DND-41 (cell line): ENCODE data around the gene B4GALT6.
A peak's percentile ranks its signal among the peaks of the same experiment; 100 is the strongest.

Source experiments
- ATAC-seq: fragments of 200-7000 bp; cut with Tn5 transposase; 3 replicates; pipeline ENCODE4 v1.9.1; 2021; ENCODE audit warnings: low read depth; ENCODE audit not compliant: insufficient read depth
- DNase-seq: peaks from one replicate; pipeline ENCODE4 v3.0.0-alpha.2; 2020
- H2AFZ ChIP-seq: 2 replicates; pipeline ENCODE4 v1.6.0; 2012; ENCODE audit warnings: low read depth, low read length
- H3K27ac ChIP-seq: 2 replicates; pipeline ENCODE4 v1.5.1; 2012; ENCODE audit warnings: low read length, inconsistent platforms
- H3K27me3 ChIP-seq: fragments of 200-600 bp; sonication (generic); 2 replicates; pipeline ENCODE4 v1.6.0; 2012; ENCODE audit warnings: low read length, mild to moderate bottlenecking, inconsistent platforms; ENCODE audit not compliant: insufficient read depth, poor library complexity
- H3K36me3 ChIP-seq: 2 replicates; pipeline ENCODE4 v1.5.1; 2012; ENCODE audit warnings: low read length, inconsistent platforms; ENCODE audit not compliant: insufficient read depth
- H3K4me1 ChIP-seq: 2 replicates; pipeline ENCODE4 v1.5.1; 2012; ENCODE audit warnings: mild to moderate bottlenecking, low read length; ENCODE audit not compliant: insufficient read depth
- H3K4me2 ChIP-seq: 2 replicates; pipeline ENCODE4 v1.6.0; 2012; ENCODE audit warnings: mild to moderate bottlenecking, moderate library complexity, low read length, inconsistent platforms; ENCODE audit not compliant: insufficient read depth
- H3K4me3 ChIP-seq, 2 experiments: fragments of 200-600 bp in 1 of 2; shearing (Covaris generic) in 1 of 2; 2 replicates each; pipeline ENCODE4 v1.5.1; 2012 to 2016; ENCODE audit warnings: inconsistent platforms in 2 of 2, low read length in 2 of 2, mild to moderate bottlenecking in 2 of 2, low read depth in 1 of 2, moderate library complexity in 1 of 2
- H3K79me2 ChIP-seq: 2 replicates; pipeline ENCODE4 v1.6.0; 2012; ENCODE audit warnings: low read length, inconsistent platforms; ENCODE audit not compliant: insufficient read depth
- H3K9ac ChIP-seq: 2 replicates; pipeline ENCODE4 v1.6.0; 2012; ENCODE audit warnings: low read depth, mild to moderate bottlenecking, inconsistent platforms, low read length, moderate library complexity
- H3K9me3 ChIP-seq: 2 replicates; pipeline ENCODE4 v1.5.1; 2012; ENCODE audit warnings: low read length, moderate library complexity, mild to moderate bottlenecking, inconsistent platforms; ENCODE audit not compliant: insufficient read depth, severe bottlenecking
- H4K20me1 ChIP-seq: 2 replicates; pipeline ENCODE4 v1.6.0; 2012; ENCODE audit warnings: low read length; ENCODE audit not compliant: insufficient read depth
- CTCF ChIP-seq: IDR thresholded peaks from 2 replicates; pipeline ENCODE4 v1.5.1; 2012; ENCODE audit warnings: borderline replicate concordance, low read length, moderate library complexity, mild to moderate bottlenecking; ENCODE audit not compliant: poor library complexity, severe bottlenecking; ENCODE audit errors: extremely low read depth
- EZH2 ChIP-seq: IDR thresholded peaks from 3 replicates; pipeline ENCODE4 v1.6.1; 2012; ENCODE audit warnings: borderline replicate concordance, low read depth, mild to moderate bottlenecking, moderate library complexity, low read length, inconsistent platforms; ENCODE audit not compliant: severe bottlenecking

B4GALT6 gene

GRCh38 chr18:31723639-31723989, 39.2 kb upstream of the B4GALT6 start:
- H4K20me1 ChIP-seq, result no peaks in the 10 kb centered on the region
- no peak overlapping the region for H3K9ac ChIP-seq
- TF ChIP-seq CTCF (no peak), EZH2 (no peak)
- H3K4me1 ChIP-seq, result no peaks in the 10 kb centered on the region
- no peak overlapping the region for H3K27ac ChIP-seq
- no peaks in the 10 kb centered on the region for H3K36me3 ChIP-seq
- no peaks in the 10 kb centered on the region for H3K79me2 ChIP-seq
- ATAC-seq (no peak), DNase-seq (no peak)
- no peak overlapping the region for H2AFZ ChIP-seq
- peaks cover 20% of the 10 kb centered on the region for H3K27me3 ChIP-seq
- peaks cover 7% of the 10 kb centered on the region for H3K9me3 ChIP-seq
- H3K4me2 ChIP-seq, result no peak overlapping the region
- no peak overlapping the region for H3K4me3 ChIP-seq

GRCh38 chr18:31722369-31722957, 38.1 kb upstream of the B4GALT6 start:
- no peaks in the 10 kb centered on the region for H3K4me1 ChIP-seq
- H2AFZ ChIP-seq, result no peak overlapping the region
- H3K9me3 ChIP-seq, result peaks cover 7% of the 10 kb centered on the region
- H3K4me2 ChIP-seq, result no peak overlapping the region
- peak; percentile 100 for ATAC-seq
- peak; percentile 81 for DNase-seq
- H4K20me1 ChIP-seq, result no peaks in the 10 kb centered on the region
- TF ChIP-seq EZH2, result no peak
- TF ChIP-seq CTCF, result peak; percentile 96
- no peak overlapping the region for H3K27ac ChIP-seq
- no peak overlapping the region for H3K9ac ChIP-seq
- peaks cover 20% of the 10 kb centered on the region for H3K27me3 ChIP-seq
- no peaks in the 10 kb centered on the region for H3K36me3 ChIP-seq
- H3K4me3 ChIP-seq, result no peak overlapping the region
- H3K79me2 ChIP-seq, result no peaks in the 10 kb centered on the region

GRCh38 chr18:31721601-31722000, 37.2 kb upstream of the B4GALT6 start:
- H3K27ac ChIP-seq, result no peak overlapping the region
- TF ChIP-seq CTCF (no peak), EZH2 (no peak)
- no peak for ATAC-seq
- H3K4me1 ChIP-seq, result no peaks in the 10 kb centered on the region
- no peaks in the 10 kb centered on the region for H3K79me2 ChIP-seq
- H3K4me2 ChIP-seq, result no peak overlapping the region
- H3K9me3 ChIP-seq, result peaks cover 7% of the 10 kb centered on the region
- peaks cover 18% of the 10 kb centered on the region for H3K27me3 ChIP-seq
- DNase-seq, result no peak
- no peaks in the 10 kb centered on the region for H4K20me1 ChIP-seq
- no peaks in the 10 kb centered on the region for H3K36me3 ChIP-seq
- no peak overlapping the region for H3K9ac ChIP-seq
- no peak overlapping the region for H2AFZ ChIP-seq
- H3K4me3 ChIP-seq, result no peak overlapping the region

GRCh38 chr18:31720867-31721266, 36.5 kb upstream of the B4GALT6 start:
- DNase-seq, result no peak
- no peaks in the 10 kb centered on the region for H4K20me1 ChIP-seq

More at GRCh38 chr18:31720867-31721266, 36.5 kb upstream of the B4GALT6 start:
- Histone ChIP-seq H3K36me3 (no peaks in the 10 kb centered on the region), H2AFZ (no peak overlapping the region), H3K9me3 (peaks cover 7% of the 10 kb centered on the region), H3K27ac (no peak overlapping the region), H3K27me3 (peaks cover 18% of the 10 kb centered on the region), H3K4me1 (no peaks in the 10 kb centered on the region), H3K79me2 (no peaks in the 10 kb centered on the region), H3K4me3 (no peak overlapping the region), H3K4me2 (no peak overlapping the region), H3K9ac (no peak overlapping the region)
- TF ChIP-seq EZH2, result no peak
- no peak for TF ChIP-seq CTCF
- ATAC-seq, result no peak
